OCI-LY3 (cell line): ENCODE data around the gene KTI12.

Experiments used
- H2AFZ ChIP-seq: fragments of 200-600, 300-600 bp; shearing (Covaris generic); 2 replicates; pipeline ENCODE4 v1.6.0; 2014; ENCODE audit warnings: antibody characterized with exemption, low read depth, low read length
- H3K27ac ChIP-seq: fragments of 200-600, 300-600 bp; sonication (generic); 2 replicates; pipeline ENCODE4 v1.5.1; 2014; ENCODE audit warnings: mild to moderate bottlenecking, low read length, moderate library complexity, mixed read lengths
- H3K27me3 ChIP-seq: fragments of 200-600, 300-600 bp; sonication (generic); 2 replicates; pipeline ENCODE4 v1.6.1; 2014; ENCODE audit warnings: low read depth, low read length, mixed read lengths
- H3K36me3 ChIP-seq: fragments of 200-600, 300-600 bp; sonication (generic); replicated peaks from 2 replicates; pipeline ENCODE3; 2014; ENCODE audit warnings: low read depth, low read length, mixed read lengths
- H3K4me1 ChIP-seq: fragments of 300-600, 200-600 bp; sonication (generic); 2 replicates; pipeline ENCODE4 v1.6.1; 2014; ENCODE audit warnings: low read length, mixed read lengths
- H3K4me2 ChIP-seq: fragments of 200-600, 300-600 bp; sonication (generic); 2 replicates; pipeline ENCODE4 v1.6.1; 2014; ENCODE audit warnings: low read length, mixed read lengths
- H3K4me3 ChIP-seq: fragments of 300-600, 200-600 bp; sonication (generic); 2 replicates; pipeline ENCODE4 v1.5.1; 2014; ENCODE audit warnings: antibody characterized with exemption, mild to moderate bottlenecking, low read length, moderate library complexity
- H3K79me2 ChIP-seq: fragments of 300-600, 200-600 bp; shearing (Covaris generic); 2 replicates; pipeline ENCODE4 v1.6.1; 2014; ENCODE audit warnings: mild to moderate bottlenecking, low read length, mixed read lengths
- H3K9ac ChIP-seq: fragments of 300-600, 200-600 bp; shearing (Covaris generic); 2 replicates; pipeline ENCODE4 v1.6.0; 2014; ENCODE audit warnings: mild to moderate bottlenecking, low read length, moderate library complexity
- H3K9me3 ChIP-seq: fragments of 200-600, 300-600 bp; shearing (Covaris generic); 2 replicates; pipeline ENCODE4 v1.6.1; 2014; ENCODE audit warnings: low read length, mixed read lengths; ENCODE audit not compliant: insufficient read depth
- H4K20me1 ChIP-seq: fragments of 200-600, 300-600 bp; sonication (generic); 2 replicates; pipeline ENCODE4 v1.6.1; 2016; ENCODE audit warnings: low read length, mixed read lengths; ENCODE audit not compliant: insufficient read depth
- EZH2phosphoT487 ChIP-seq: fragments of 200-600 bp; shearing (Covaris generic); IDR thresholded peaks from 2 replicates; pipeline ENCODE4 v1.6.1; 2018; ENCODE audit warnings: antibody characterized with exemption, mixed run types, low read depth
- TF ChIP-seq, protein P1 (sequence below): fragments of 200-600, 300-600 bp; sonication (generic); IDR thresholded peaks from 2 replicates; pipeline ENCODE4 v1.5.1; 2014; ENCODE audit warnings: antibody characterized with exemption, low read length, low read depth

KTI12 gene

DNA sequence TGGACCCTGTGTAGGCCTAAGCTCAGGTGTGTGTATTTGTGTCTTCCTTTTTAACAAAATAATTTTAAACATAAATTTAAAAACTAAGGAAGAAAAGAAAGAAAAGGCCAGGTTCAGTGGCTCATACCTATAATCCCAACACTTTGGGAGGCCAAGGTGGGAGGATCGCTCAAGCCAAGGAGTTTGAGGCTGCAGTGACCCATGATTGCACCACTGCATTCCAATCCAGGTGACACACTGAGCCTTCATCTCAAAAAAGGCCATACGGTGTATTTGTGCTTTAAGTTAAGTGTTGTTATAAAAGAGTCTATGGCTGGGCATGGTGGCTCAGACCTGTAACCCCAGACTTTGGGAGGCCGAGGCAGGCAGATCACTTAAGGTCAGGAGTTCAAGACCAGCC lies 51.4 kb downstream of the KTI12 start:
- H3K4me3 ChIP-seq = no peak overlapping the region
- H3K4me1 ChIP-seq = peaks cover 7% of the 10 kb centered on the region
- H3K9ac ChIP-seq = no peak overlapping the region
- no peak overlapping the region for H3K27ac ChIP-seq
- H2AFZ ChIP-seq = no peak overlapping the region
- no peaks in the 10 kb centered on the region for H4K20me1 ChIP-seq
- H3K9me3 ChIP-seq = no peaks in the 10 kb centered on the region
- TF ChIP-seq, protein P1, sequence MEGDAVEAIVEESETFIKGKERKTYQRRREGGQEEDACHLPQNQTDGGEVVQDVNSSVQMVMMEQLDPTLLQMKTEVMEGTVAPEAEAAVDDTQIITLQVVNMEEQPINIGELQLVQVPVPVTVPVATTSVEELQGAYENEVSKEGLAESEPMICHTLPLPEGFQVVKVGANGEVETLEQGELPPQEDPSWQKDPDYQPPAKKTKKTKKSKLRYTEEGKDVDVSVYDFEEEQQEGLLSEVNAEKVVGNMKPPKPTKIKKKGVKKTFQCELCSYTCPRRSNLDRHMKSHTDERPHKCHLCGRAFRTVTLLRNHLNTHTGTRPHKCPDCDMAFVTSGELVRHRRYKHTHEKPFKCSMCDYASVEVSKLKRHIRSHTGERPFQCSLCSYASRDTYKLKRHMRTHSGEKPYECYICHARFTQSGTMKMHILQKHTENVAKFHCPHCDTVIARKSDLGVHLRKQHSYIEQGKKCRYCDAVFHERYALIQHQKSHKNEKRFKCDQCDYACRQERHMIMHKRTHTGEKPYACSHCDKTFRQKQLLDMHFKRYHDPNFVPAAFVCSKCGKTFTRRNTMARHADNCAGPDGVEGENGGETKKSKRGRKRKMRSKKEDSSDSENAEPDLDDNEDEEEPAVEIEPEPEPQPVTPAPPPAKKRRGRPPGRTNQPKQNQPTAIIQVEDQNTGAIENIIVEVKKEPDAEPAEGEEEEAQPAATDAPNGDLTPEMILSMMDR = no peak
- TF ChIP-seq EZH2phosphoT487 = no peak
- H3K79me2 ChIP-seq = no peaks in the 10 kb centered on the region
- no peak overlapping the region for H3K4me2 ChIP-seq
- H3K27me3 ChIP-seq = no peaks in the 10 kb centered on the region
- H3K36me3 ChIP-seq = no peaks in the 10 kb centered on the region
